Liver (tissue), 9 donors: Measurements from ENCODE around the gene ATG2A. TPM values are rescaled to one million over a fixed set of nuclear protein-coding genes. Genes with fewer than 3 reads are reported as not detected.
A peak's percentile ranks its signal among the peaks of the same experiment; 100 is the strongest.

Experiments
- DNase-seq: peaks from one replicate; pipeline ENCODE4 v3.0.0-alpha.2; 2017; ENCODE audit warnings: low spot score
- H3K27ac ChIP-seq, 2 donors: one replicate each; pipeline ENCODE4 v1.7.0; 2013; ENCODE audit warnings: inconsistent platforms in 2 of 2, low read length in 2 of 2, control low read depth in 1 of 2, low read depth in 1 of 2, mild to moderate bottlenecking in 1 of 2
- H3K27me3 ChIP-seq, 4 donors: one replicate each; pipeline versions ENCODE4 v1.6.1 to v1.7.0; 2013; ENCODE audit warnings: low read length in 3 of 4, inconsistent platforms in 1 of 4, mild to moderate bottlenecking in 1 of 4, moderate library complexity in 1 of 4; ENCODE audit not compliant: control insufficient read depth in 4 of 4, insufficient read depth in 4 of 4
- H3K36me3 ChIP-seq, 4 donors: one replicate each; pipeline versions ENCODE4 v1.6.1 to v1.7.0; 2013; ENCODE audit warnings: low read length in 3 of 4, mild to moderate bottlenecking in 3 of 4, low read depth in 1 of 4, moderate library complexity in 1 of 4; ENCODE audit not compliant: control insufficient read depth in 4 of 4, insufficient read depth in 3 of 4
- H3K4me1 ChIP-seq, 4 donors: one replicate each; pipeline versions ENCODE4 v1.6.1 to v1.7.0; 2013; ENCODE audit warnings: low read length in 3 of 4, mild to moderate bottlenecking in 3 of 4, moderate library complexity in 1 of 4; ENCODE audit not compliant: control insufficient read depth in 4 of 4, insufficient read depth in 4 of 4
- H3K4me3 ChIP-seq, 3 donors: one replicate each; pipeline versions ENCODE4 v1.6.1 to v1.7.0; 2013; ENCODE audit warnings: low read length in 3 of 3, control low read depth in 1 of 3, low read depth in 1 of 3, mild to moderate bottlenecking in 1 of 3
- H3K9ac ChIP-seq, 2 donors: one replicate each; pipeline ENCODE4 v1.7.0; 2013; ENCODE audit warnings: low read length in 2 of 2, mild to moderate bottlenecking in 2 of 2, moderate library complexity in 2 of 2, control low read depth in 1 of 2, low read depth in 1 of 2
- H3K9me3 ChIP-seq, 4 donors: one replicate each; pipeline versions ENCODE4 v1.6.1 to v1.7.0; 2013; ENCODE audit warnings: low read length in 3 of 4; ENCODE audit not compliant: control insufficient read depth in 4 of 4
- ATF3 ChIP-seq: IDR thresholded peaks from 2 replicates; pipeline ENCODE4 v1.6.1; 2016; ENCODE audit warnings: antibody characterized with exemption
- EGR1 ChIP-seq, 2 donors: IDR thresholded peaks; 2 replicates each; pipeline ENCODE4 v1.6.1; 2016 to 2018; ENCODE audit warnings: antibody characterized with exemption in 2 of 2, low read depth in 2 of 2
- FOXA1 ChIP-seq: IDR thresholded peaks from 2 replicates; pipeline ENCODE4 v1.6.1; 2016; ENCODE audit warnings: antibody characterized with exemption
- FOXA2 ChIP-seq: IDR thresholded peaks from 2 replicates; pipeline ENCODE4 v1.6.1; 2016; ENCODE audit warnings: antibody characterized with exemption
- HNF4A ChIP-seq, 2 donors: conservative IDR thresholded peaks; 2 replicates each; pipeline ENCODE4 v1.6.1; 2016; ENCODE audit warnings: antibody characterized with exemption in 2 of 2, mild to moderate bottlenecking in 2 of 2
- HNF4G ChIP-seq: IDR thresholded peaks from 2 replicates; pipeline ENCODE4 v1.6.1; 2016; ENCODE audit warnings: antibody characterized with exemption
- JUND ChIP-seq, 2 donors: IDR thresholded peaks; 2 replicates each; pipeline ENCODE4 v1.6.1; 2016; ENCODE audit warnings: antibody characterized with exemption in 2 of 2
- MAX ChIP-seq: IDR thresholded peaks from 2 replicates; pipeline ENCODE4 v1.6.1; 2016; ENCODE audit warnings: antibody characterized with exemption
- RAD21 ChIP-seq, 2 donors: IDR thresholded peaks; 2 replicates each; pipeline ENCODE4 v1.6.1; 2016; ENCODE audit warnings: antibody characterized with exemption in 2 of 2, mild to moderate bottlenecking in 2 of 2
- REST ChIP-seq: IDR thresholded peaks from 2 replicates; pipeline ENCODE4 v1.6.1; 2016; ENCODE audit warnings: antibody characterized with exemption, mild to moderate bottlenecking
- RXRA ChIP-seq, 2 donors: IDR thresholded peaks; 2 replicates each; pipeline ENCODE4 v1.6.1; 2017 to 2018; ENCODE audit warnings: antibody characterized with exemption in 2 of 2, mild to moderate bottlenecking in 1 of 2
- SP1 ChIP-seq: IDR thresholded peaks from 2 replicates; pipeline ENCODE4 v1.6.1; 2018; ENCODE audit warnings: antibody characterized with exemption, mild to moderate bottlenecking
- TAF1 ChIP-seq: conservative IDR thresholded peaks from 2 replicates; pipeline ENCODE4 v1.6.1; 2016; ENCODE audit warnings: antibody characterized with exemption, mild to moderate bottlenecking
- YY1 ChIP-seq: IDR thresholded peaks from 2 replicates; pipeline ENCODE4 v1.6.1; 2016; ENCODE audit warnings: antibody characterized with exemption, mild to moderate bottlenecking
- ZBTB33 ChIP-seq: IDR thresholded peaks from 2 replicates; pipeline ENCODE4 v1.6.1; 2016; ENCODE audit warnings: antibody characterized with exemption
- WGBS: extraction: QIAGEN DNeasy Blood & Tissue Kit; methylation state at CpG from one replicate; pipeline ENCODE4 v1.1.7; 2013; 5-methylcytosine and 5-hydroxymethylcytosine counted together
- polyA plus RNA-seq, 2 donors: library from polyadenylated mRNA; stranded (reverse) in 1 of 2; unstranded in 1 of 2; fragments of 200-250 nt in 1 of 2; fragments of >200 nt in 1 of 2; fragmentation: Nextera tagmentation in 1 of 2; extraction: Ambion mirVana in 1 of 2; gene quantifications; one replicate each; pipeline versions ENCODE4 v1.2.1 to v1.2.3, GENCODE V29; 2013 to 2015
- total RNA-seq, 2 donors: library from RNA; depleted of rRNA; stranded (reverse); fragments of >200 nt; gene quantifications; one replicate each; pipeline ENCODE4 v1.2.3, GENCODE V29; 2014
- donor health status: healthy.
- donor health status: healthy.
- donor health status: healthy.
- donor health status: healthy.
- donor health status: healthy.

Gene ATG2A
- total and polyA plus RNA-seq, 4 donors: 15.6 to 34.1 (median 23.0) TPM

- DNase-seq: no peak
- no peak overlapping the region for H3K4me3 ChIP-seq
- H3K9me3 ChIP-seq: no peaks in the 10 kb centered on the region
- peak; percentile 31 for TF ChIP-seq ATF3
- TF ChIP-seq YY1: no peak
- no peak for TF ChIP-seq RAD21 (IDR thresholded peaks at IDR 0.05)
- TF ChIP-seq EGR1 (IDR thresholded peaks at IDR 0.05; ENCODE audit: low read depth in 2 of 2): no peak
- TF ChIP-seq HNF4A (conservative IDR thresholded peaks at IDR 0.05): peak in 1 of 2 donors; percentile 10
- TF ChIP-seq TAF1: no peak
- TF ChIP-seq ZBTB33: no peak
- TF ChIP-seq MAX: peak; percentile 13
- TF ChIP-seq JUND (IDR thresholded peaks at IDR 0.05): no peak
- H3K36me3 ChIP-seq: no peaks in the 10 kb centered on the region
- 69% methylated on average over 15 of the region's 15 CpGs for WGBS
- peak overlapping the region in 1 of 2 donors; percentile 15 for H3K27ac ChIP-seq
- no peak overlapping the region for H3K9ac ChIP-seq
- H3K27me3 ChIP-seq: no peaks in the 10 kb centered on the region
- H3K4me1 ChIP-seq: peaks cover 10 to 30% (median 25%) of the 10 kb centered on the region in 4 donors
Measured at GRCh38 chr11:64885367-64886286, 31.4 kb downstream of the ATG2A start.

GRCh38 chr11:64884019-64884418 is 33.0 kb downstream of the ATG2A start:
- Histone ChIP-seq H3K27ac (no peak overlapping the region), H3K4me1 (peaks cover 10 to 29% (median 22%) of the 10 kb centered on the region in 4 donors), H3K36me3 (no peaks in the 10 kb centered on the region), H3K9ac (no peak overlapping the region), H3K9me3 (no peaks in the 10 kb centered on the region), H3K27me3 (no peaks in the 10 kb centered on the region), H3K4me3 (no peak overlapping the region)
- 93% methylated on average over 8 of the region's 8 CpGs for WGBS
- DNase-seq: no peak
- no peak for TF ChIP-seq RAD21 (IDR thresholded peaks at IDR 0.05)

GRCh38 chr11:64883575-64883974 is 33.4 kb downstream of the ATG2A start:
- Histone ChIP-seq H3K36me3 (no peaks in the 10 kb centered on the region), H3K4me1 (peaks cover 8 to 27% (median 17%) of the 10 kb centered on the region in 4 donors), H3K27me3 (no peaks in the 10 kb centered on the region), H3K27ac (no peak overlapping the region), H3K9me3 (no peaks in the 10 kb centered on the region), H3K4me3 (no peak overlapping the region), H3K9ac (no peak overlapping the region)
- 85% methylated on average over 5 of the region's 5 CpGs for WGBS
- DNase-seq: no peak
- no peak for TF ChIP-seq ATF3
- TF ChIP-seq FOXA2: no peak
- no peak for TF ChIP-seq FOXA1
- TF ChIP-seq MAX: no peak
- TF ChIP-seq ZBTB33: no peak
- no peak for TF ChIP-seq SP1
- TF ChIP-seq RAD21 (IDR thresholded peaks at IDR 0.05): no peak
- TF ChIP-seq JUND (IDR thresholded peaks at IDR 0.05): no peak
- no peak for TF ChIP-seq REST
- TF ChIP-seq HNF4A (conservative IDR thresholded peaks at IDR 0.05): no peak
- no peak for TF ChIP-seq HNF4G
- TF ChIP-seq RXRA (IDR thresholded peaks at IDR 0.05): no peak
- TF ChIP-seq TAF1: no peak
